Activated naive CD4-positive, alpha-beta T cell treated with anti-CD3 and anti-CD28 coated beads, Interleukin-2, amount 10 ng/mL, durations not matched to agents 7 days and 5 days (primary cell): ENCODE measurements around the gene RERE.

Source experiments
- CTCF ChIA-PET: fragments of 350-600 bp; sonication (Branson Sonifier 250); formaldehyde crosslinking; loops from one replicate; lab custom pipeline; 2021; ENCODE audit warnings: antibody characterized with exemption; lab: Charles Lee
- DNase-seq: peaks from one replicate; pipeline ENCODE4 v3.0.0-alpha.2; 2020
- H3K27ac Mint-ChIP-seq: one replicate; pipeline ENCODE4 v1.8.0; 2021; ENCODE audit warnings: mild to moderate bottlenecking, moderate library complexity, mixed read lengths
- H3K27me3 Mint-ChIP-seq: one replicate; pipeline ENCODE4 v1.8.0; 2021; ENCODE audit warnings: mild to moderate bottlenecking, mixed read lengths
- H3K36me3 Mint-ChIP-seq: one replicate; pipeline ENCODE4 v1.8.0; 2021; ENCODE audit warnings: mixed read lengths
- H3K4me1 Mint-ChIP-seq: one replicate; pipeline ENCODE4 v1.8.0; 2021; ENCODE audit warnings: mixed read lengths
- H3K4me3 Mint-ChIP-seq: one replicate; pipeline ENCODE4 v1.8.0; 2021; ENCODE audit warnings: mild to moderate bottlenecking, moderate library complexity, mixed read lengths
- H3K9me3 Mint-ChIP-seq: one replicate; pipeline ENCODE4 v1.8.0; 2021; ENCODE audit warnings: mixed read lengths

The RERE gene

GRCh38 chr1:8721679-8722324 lies 95.6 kb downstream of the RERE start:
- Mint-ChIP-seq H3K36me3 (peaks cover 11% of the 10 kb centered on the region), H3K9me3 (no peaks in the 10 kb centered on the region), H3K27ac (no peak overlapping the region), H3K27me3 (no peaks in the 10 kb centered on the region), H3K4me1 (peaks cover 36% of the 10 kb centered on the region), H3K4me3 (no peak overlapping the region)
- CTCF ChIA-PET = interaction anchor here (1.0 kb wide), 1 partner anchor 9 kb away, joined by 3 read pairs; no protein-coding TSS in a partner anchor
- DNase-seq = no peak

GRCh38 chr1:8720347-8720746 lies 97.1 kb downstream of the RERE start:
- peaks cover 40% of the 10 kb centered on the region for H3K4me1 Mint-ChIP-seq
- H3K36me3 Mint-ChIP-seq = peaks cover 11% of the 10 kb centered on the region
- CTCF ChIA-PET = interaction anchor here (0.7 kb wide), 1 partner anchor 324 kb away, joined by 3 read pairs; no protein-coding TSS in a partner anchor

GRCh38 chr1:8718850-8719361 lies 98.5 kb downstream of the RERE start:
- H3K9me3 Mint-ChIP-seq = no peaks in the 10 kb centered on the region
- peaks cover 47% of the 10 kb centered on the region for H3K4me1 Mint-ChIP-seq
- DNase-seq = no peak
- H3K4me3 Mint-ChIP-seq = no peak overlapping the region
- CTCF ChIA-PET = interaction anchor here (0.7 to 2.5 kb wide), 6 partner anchors 8 to 348 kb away, joined by 3 to 11 read pairs (median 4); no protein-coding TSS in a partner anchor
- no peaks in the 10 kb centered on the region for H3K27me3 Mint-ChIP-seq
- no peak overlapping the region for H3K27ac Mint-ChIP-seq
- H3K36me3 Mint-ChIP-seq = peaks cover 16% of the 10 kb centered on the region

More at GRCh38 chr1:8720347-8720746, 97.1 kb downstream of the RERE start:
- DNase-seq = no peak
- Mint-ChIP-seq H3K4me3 (no peak overlapping the region), H3K9me3 (no peaks in the 10 kb centered on the region), H3K27me3 (no peaks in the 10 kb centered on the region), H3K27ac (no peak overlapping the region)

GRCh38 chr1:8717148-8717547 lies 100.3 kb downstream of the RERE start:
- DNase-seq = no peak
- Mint-ChIP-seq H3K36me3 (peaks cover 16% of the 10 kb centered on the region), H3K9me3 (no peaks in the 10 kb centered on the region), H3K4me1 (peaks cover 39% of the 10 kb centered on the region), H3K27ac (no peak overlapping the region), H3K4me3 (no peak overlapping the region), H3K27me3 (no peaks in the 10 kb centered on the region)
- CTCF ChIA-PET = interaction anchor here (0.9 to 2.5 kb wide), 2 partner anchors 9 to 132 kb away, joined by 3 to 11 read pairs; no protein-coding TSS in a partner anchor

- CTCF ChIA-PET = no interaction called here
- Mint-ChIP-seq H3K9me3 (no peaks in the 10 kb centered on the region), H3K36me3 (peaks cover 13% of the 10 kb centered on the region), H3K27ac (no peak overlapping the region), H3K4me3 (no peak overlapping the region), H3K4me1 (peaks cover 41% of the 10 kb centered on the region), H3K27me3 (no peaks in the 10 kb centered on the region)
- no peak for DNase-seq
These were observed 101.2 kb downstream of the RERE start for GRCh38 chr1:8716238-8716637.

- Mint-ChIP-seq H3K36me3 (peaks cover 9% of the 10 kb centered on the region), H3K27me3 (no peaks in the 10 kb centered on the region), H3K4me1 (peaks cover 43% of the 10 kb centered on the region), H3K9me3 (no peaks in the 10 kb centered on the region), H3K27ac (peak overlapping the region; percentile 75), H3K4me3 (no peak overlapping the region)
- no peak for DNase-seq
- CTCF ChIA-PET = interaction anchor here (1.1 kb wide), 1 partner anchor 11 kb away, joined by 3 read pairs; no protein-coding TSS in a partner anchor
These were observed 103.3 kb downstream of the RERE start for GRCh38 chr1:8714173-8714572.

- Mint-ChIP-seq H3K4me1 (peaks cover 36% of the 10 kb centered on the region), H3K27ac (peak overlapping the region; percentile 82), H3K27me3 (no peaks in the 10 kb centered on the region), H3K36me3 (peaks cover 8% of the 10 kb centered on the region), H3K9me3 (peaks cover 3% of the 10 kb centered on the region), H3K4me3 (peak overlapping the region; percentile 64)
- CTCF ChIA-PET = interaction anchor here (1.4 kb wide), 1 partner anchor 11 kb away, joined by 4 read pairs; no protein-coding TSS in a partner anchor
- DNase-seq = no peak
These were observed 104.8 kb downstream of the RERE start for GRCh38 chr1:8712413-8713231.

GRCh38 chr1:8711873-8712412 lies 105.5 kb downstream of the RERE start:
- Mint-ChIP-seq H3K27ac (peak overlapping the region; percentile 82), H3K9me3 (peaks cover 3% of the 10 kb centered on the region), H3K4me3 (peak overlapping the region; percentile 54), H3K27me3 (peaks cover under 1% of the 10 kb centered on the region), H3K36me3 (peaks cover 8% of the 10 kb centered on the region), H3K4me1 (peaks cover 36% of the 10 kb centered on the region)
- CTCF ChIA-PET = interaction anchor here (1.4 kb wide), 1 partner anchor 12 kb away, joined by 4 read pairs; no protein-coding TSS in a partner anchor
- no peak for DNase-seq

- peaks cover 3% of the 10 kb centered on the region for H3K27me3 Mint-ChIP-seq
- no peak for DNase-seq
- H3K36me3 Mint-ChIP-seq = peaks cover 11% of the 10 kb centered on the region
- H3K27ac Mint-ChIP-seq = peak overlapping the region; percentile 38
- peaks cover 33% of the 10 kb centered on the region for H3K4me1 Mint-ChIP-seq
- CTCF ChIA-PET = interaction anchor here (1.4 kb wide), 1 partner anchor 13 kb away, joined by 4 read pairs; no protein-coding TSS in a partner anchor
- no peak overlapping the region for H3K4me3 Mint-ChIP-seq
- peaks cover 3% of the 10 kb centered on the region for H3K9me3 Mint-ChIP-seq
These were observed 106.3 kb downstream of the RERE start for GRCh38 chr1:8711151-8711550.

GRCh38 chr1:8708259-8708658 lies 109.2 kb downstream of the RERE start:
- H3K36me3 Mint-ChIP-seq = peaks cover 11% of the 10 kb centered on the region
- CTCF ChIA-PET = no interaction called here
- no peak overlapping the region for H3K4me3 Mint-ChIP-seq
- peaks cover 39% of the 10 kb centered on the region for H3K4me1 Mint-ChIP-seq
- H3K9me3 Mint-ChIP-seq = peaks cover 3% of the 10 kb centered on the region
- H3K27ac Mint-ChIP-seq = no peak overlapping the region
- no peak for DNase-seq
- peaks cover 23% of the 10 kb centered on the region for H3K27me3 Mint-ChIP-seq

GRCh38 chr1:8706995-8707396 lies 110.4 kb downstream of the RERE start:
- Mint-ChIP-seq H3K9me3 (peaks cover 3% of the 10 kb centered on the region), H3K36me3 (peaks cover 11% of the 10 kb centered on the region), H3K27ac (no peak overlapping the region), H3K4me1 (peaks cover 32% of the 10 kb centered on the region), H3K4me3 (no peak overlapping the region), H3K27me3 (peaks cover 24% of the 10 kb centered on the region)
- CTCF ChIA-PET = interaction anchor here (0.6 to 1.2 kb wide), 2 partner anchors 142 to 298 kb away, joined by 3 read pairs; no protein-coding TSS in a partner anchor
- no peak for DNase-seq

- peaks cover 24% of the 10 kb centered on the region for H3K27me3 Mint-ChIP-seq
- no peak overlapping the region for H3K27ac Mint-ChIP-seq
- peaks cover 3% of the 10 kb centered on the region for H3K9me3 Mint-ChIP-seq
- H3K36me3 Mint-ChIP-seq = peaks cover 14% of the 10 kb centered on the region
- CTCF ChIA-PET = interaction anchor here (0.6 to 1.2 kb wide), 2 partner anchors 143 to 299 kb away, joined by 3 read pairs; no protein-coding TSS in a partner anchor
- H3K4me3 Mint-ChIP-seq = no peak overlapping the region
- peaks cover 31% of the 10 kb centered on the region for H3K4me1 Mint-ChIP-seq
- no peak for DNase-seq
These were observed 111.1 kb downstream of the RERE start for GRCh38 chr1:8706291-8706690.

- no peak overlapping the region for H3K27ac Mint-ChIP-seq
- DNase-seq = no peak
- peaks cover 14% of the 10 kb centered on the region for H3K36me3 Mint-ChIP-seq
- H3K4me1 Mint-ChIP-seq = peaks cover 40% of the 10 kb centered on the region
- CTCF ChIA-PET = interaction anchor here (1.2 to 1.7 kb wide), 2 partner anchors 14 to 143 kb away, joined by 3 to 4 read pairs; no protein-coding TSS in a partner anchor
- H3K27me3 Mint-ChIP-seq = peaks cover 24% of the 10 kb centered on the region
- no peak overlapping the region for H3K4me3 Mint-ChIP-seq
- peaks cover 3% of the 10 kb centered on the region for H3K9me3 Mint-ChIP-seq
These were observed 112.5 kb downstream of the RERE start for GRCh38 chr1:8704866-8705506.
